Endodermal cell (in vitro differentiated cells): ENCODE data around the gene EME2. TPM values are rescaled to one million over a fixed set of nuclear protein-coding genes. Genes with fewer than 3 reads are reported as not detected.

ENCODE experiments used
- DNase-seq: peaks from one replicate; pipeline ENCODE4 v3.0.0-alpha.2; 2017
- H3K27ac ChIP-seq: 2 replicates; pipeline ENCODE4 v1.5.1; 2013; ENCODE audit warnings: mild to moderate bottlenecking, low read depth, low read length, moderate library complexity
- H3K27me3 ChIP-seq: 2 replicates; pipeline ENCODE4 v1.6.1; 2013; ENCODE audit warnings: mild to moderate bottlenecking, low read length, moderate library complexity; ENCODE audit not compliant: insufficient read depth, control insufficient read depth, poor library complexity, severe bottlenecking
- H3K36me3 ChIP-seq: 2 replicates; pipeline ENCODE4 v1.7.0; 2013; ENCODE audit warnings: mild to moderate bottlenecking, low read length, moderate library complexity; ENCODE audit not compliant: control insufficient read depth, insufficient read depth
- H3K4me1 ChIP-seq: one replicate; pipeline ENCODE4 v1.7.0; 2013; ENCODE audit warnings: low read length; ENCODE audit not compliant: control insufficient read depth, insufficient read depth
- H3K4me3 ChIP-seq: 2 replicates; pipeline ENCODE4 v1.5.1; 2013; ENCODE audit warnings: mild to moderate bottlenecking, low read length, moderate library complexity
- H3K9ac ChIP-seq: 2 replicates; pipeline ENCODE4 v1.6.1; 2013; ENCODE audit warnings: mild to moderate bottlenecking, low read length, moderate library complexity; ENCODE audit not compliant: poor library complexity, severe bottlenecking; ENCODE audit errors: extremely low read depth
- H3K9me3 ChIP-seq: 2 replicates; pipeline ENCODE4 v1.6.1; 2013; ENCODE audit warnings: mild to moderate bottlenecking, low read length, moderate library complexity; ENCODE audit not compliant: control insufficient read depth
- H3K27ac Mint-ChIP-seq: 2 replicates; pipeline ENCODE4 v1.8.0; 2020; ENCODE audit warnings: mixed read lengths
- H3K27me3 Mint-ChIP-seq: 2 replicates; pipeline ENCODE4 v1.8.0; 2021; ENCODE audit warnings: mild to moderate bottlenecking, mixed read lengths; ENCODE audit not compliant: insufficient read depth
- H3K36me3 Mint-ChIP-seq: 2 replicates; pipeline ENCODE4 v1.8.0; 2020; ENCODE audit warnings: low read depth, mixed read lengths
- H3K4me1 Mint-ChIP-seq: 2 replicates; pipeline ENCODE4 v1.8.0; 2020; ENCODE audit warnings: mixed read lengths
- H3K4me3 Mint-ChIP-seq: 2 replicates; pipeline ENCODE4 v1.8.0; 2020; ENCODE audit warnings: mild to moderate bottlenecking, moderate library complexity, mixed read lengths
- H3K9me3 Mint-ChIP-seq: 2 replicates; pipeline ENCODE4 v1.8.0; 2020; ENCODE audit warnings: mild to moderate bottlenecking, mixed read lengths
- WGBS, 2 experiments: methylation state at CpG; one replicate each; pipeline versions ENCODE4 v1.1.5 to v1.1.7; 2013; ENCODE audit warnings: missing lambda C conversion rate in 2 of 2, mixed read lengths in 1 of 2; ENCODE audit not compliant: insufficient coverage in 1 of 2, insufficient read length in 1 of 2; 5-methylcytosine and 5-hydroxymethylcytosine counted together
- total RNA-seq, 2 donors: library from RNA; stranded (reverse); fragmentation: NEBNext Ultra II Directional in 1 of 2; extraction: Animal tissue kit (Norgen Biotek cat#: 25700) in 1 of 2; gene quantifications; 2 replicates in 1 of 2; 3 replicates in 1 of 2; pipeline ENCODE4 v1.2.1, GENCODE V29; 2021
- TF ChIP-seq, protein P1 (sequence below): fragments of 200-600 bp; sonication (generic); conservative IDR thresholded peaks from 2 replicates; pipeline ENCODE4 v1.5.0; 2021; ENCODE audit warnings: antibody characterized with exemption, mild to moderate bottlenecking

EME2 gene
- total RNA-seq, 2 donors from 2014 or later: 34.3 to 64.3 TPM

DNA sequence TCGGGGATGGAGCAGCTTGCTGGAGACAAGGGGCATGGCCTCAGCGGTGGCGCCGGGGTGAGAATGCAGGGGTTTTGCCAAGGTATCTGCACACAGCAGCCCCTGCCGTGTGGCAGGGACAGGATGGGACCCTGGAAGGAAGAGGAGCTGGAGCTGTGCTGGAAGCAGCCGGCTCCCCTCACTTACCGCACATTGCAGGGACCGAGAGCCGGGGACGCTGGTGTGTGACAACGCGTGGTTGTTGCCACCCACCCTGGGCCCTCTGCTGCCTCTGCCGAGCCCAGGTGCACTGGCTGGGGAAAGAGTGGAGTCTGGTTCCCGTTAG is 13.2 kb downstream of the EME2 start:
- Mint-ChIP-seq H3K27ac (no peak overlapping the region), H3K27me3 (no peaks in the 10 kb centered on the region), H3K4me1 (peaks cover 10% of the 10 kb centered on the region), H3K4me3 (no peak overlapping the region), H3K36me3 (peaks cover 13% of the 10 kb centered on the region), H3K9me3 (no peaks in the 10 kb centered on the region)
- H3K4me3 ChIP-seq: no peak overlapping the region
- H3K9ac ChIP-seq: no peak overlapping the region
- DNase-seq: no peak
- peaks cover 8% of the 10 kb centered on the region for H3K36me3 ChIP-seq
- TF ChIP-seq, protein P1, sequence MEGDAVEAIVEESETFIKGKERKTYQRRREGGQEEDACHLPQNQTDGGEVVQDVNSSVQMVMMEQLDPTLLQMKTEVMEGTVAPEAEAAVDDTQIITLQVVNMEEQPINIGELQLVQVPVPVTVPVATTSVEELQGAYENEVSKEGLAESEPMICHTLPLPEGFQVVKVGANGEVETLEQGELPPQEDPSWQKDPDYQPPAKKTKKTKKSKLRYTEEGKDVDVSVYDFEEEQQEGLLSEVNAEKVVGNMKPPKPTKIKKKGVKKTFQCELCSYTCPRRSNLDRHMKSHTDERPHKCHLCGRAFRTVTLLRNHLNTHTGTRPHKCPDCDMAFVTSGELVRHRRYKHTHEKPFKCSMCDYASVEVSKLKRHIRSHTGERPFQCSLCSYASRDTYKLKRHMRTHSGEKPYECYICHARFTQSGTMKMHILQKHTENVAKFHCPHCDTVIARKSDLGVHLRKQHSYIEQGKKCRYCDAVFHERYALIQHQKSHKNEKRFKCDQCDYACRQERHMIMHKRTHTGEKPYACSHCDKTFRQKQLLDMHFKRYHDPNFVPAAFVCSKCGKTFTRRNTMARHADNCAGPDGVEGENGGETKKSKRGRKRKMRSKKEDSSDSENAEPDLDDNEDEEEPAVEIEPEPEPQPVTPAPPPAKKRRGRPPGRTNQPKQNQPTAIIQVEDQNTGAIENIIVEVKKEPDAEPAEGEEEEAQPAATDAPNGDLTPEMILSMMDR: no peak
- 95 to 100% methylated on average over 8 to 14 of the region's 14 CpGs for WGBS, 2 experiments
- H3K4me1 ChIP-seq: peaks cover 7% of the 10 kb centered on the region
- no peaks in the 10 kb centered on the region for H3K9me3 ChIP-seq
- no peaks in the 10 kb centered on the region for H3K27me3 ChIP-seq
- H3K27ac ChIP-seq: no peak overlapping the region

DNA sequence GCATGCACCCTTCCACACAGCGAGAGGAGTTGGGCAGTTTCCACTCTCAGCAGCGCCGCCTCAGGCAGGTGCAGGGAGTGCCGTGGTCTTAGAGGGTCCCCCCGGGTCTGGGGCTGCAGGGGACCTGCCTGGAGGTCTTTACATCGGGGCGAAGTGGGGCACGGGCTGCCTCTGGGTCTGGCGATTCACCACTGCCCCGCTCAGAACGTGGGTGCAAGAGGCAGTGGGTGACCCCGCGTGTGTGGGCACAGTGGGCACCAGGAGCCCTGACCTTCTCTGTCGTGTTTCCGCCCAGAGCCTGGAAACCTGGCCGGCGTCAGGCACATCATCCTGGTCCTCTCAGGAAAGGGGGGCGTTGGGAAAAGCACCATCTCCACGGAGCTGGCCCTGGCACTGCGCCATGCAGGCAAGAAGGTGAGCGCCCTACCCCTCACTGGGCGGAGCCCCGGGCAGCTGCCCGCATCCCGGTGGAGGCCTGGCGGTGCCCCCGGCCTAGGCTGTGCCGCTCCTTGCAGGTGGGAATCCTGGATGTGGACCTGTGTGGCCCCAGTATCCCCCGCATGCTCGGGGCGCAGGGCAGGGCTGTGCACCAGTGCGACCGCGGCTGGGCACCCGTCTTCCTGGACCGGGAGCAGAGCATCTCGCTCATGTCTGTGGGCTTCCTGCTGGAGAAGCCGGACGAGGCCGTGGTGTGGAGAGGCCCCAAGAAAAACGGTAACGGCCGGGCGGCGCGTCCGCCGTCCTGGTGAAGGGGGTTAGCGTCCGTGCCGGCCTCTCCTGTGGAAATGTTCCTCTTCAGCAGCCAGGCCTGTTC is 13.8 kb downstream of the EME2 start:
- no peak overlapping the region for H3K27ac ChIP-seq
- no peak overlapping the region for H3K9ac ChIP-seq
- Mint-ChIP-seq H3K4me3 (no peak overlapping the region), H3K27me3 (no peaks in the 10 kb centered on the region), H3K4me1 (peaks cover 6% of the 10 kb centered on the region), H3K27ac (no peak overlapping the region), H3K36me3 (peaks cover 13% of the 10 kb centered on the region), H3K9me3 (no peaks in the 10 kb centered on the region)
- no peak overlapping the region for H3K4me3 ChIP-seq
- 93 to 95% methylated on average over 33 to 51 of the region's 51 CpGs for WGBS, 2 experiments
- TF ChIP-seq, protein P1: peak; percentile 32
- peak; percentile 63 for DNase-seq
- no peaks in the 10 kb centered on the region for H3K27me3 ChIP-seq
- H3K4me1 ChIP-seq: peaks cover under 1% of the 10 kb centered on the region
- H3K36me3 ChIP-seq: peaks cover 4% of the 10 kb centered on the region
- no peaks in the 10 kb centered on the region for H3K9me3 ChIP-seq

DNA sequence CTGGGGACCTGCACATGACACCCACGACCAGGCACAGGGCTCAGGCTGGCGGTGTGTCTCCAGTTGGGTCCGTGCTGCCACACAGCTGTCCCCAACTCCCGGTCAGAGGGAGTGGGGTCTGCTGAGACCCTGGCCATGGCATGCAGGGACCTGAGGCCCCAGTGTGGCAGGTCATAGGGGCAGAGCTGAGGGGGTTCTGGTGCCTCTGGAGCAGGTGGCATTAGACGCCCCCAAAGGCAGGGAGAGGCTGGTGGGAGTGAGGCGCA is 14.4 kb downstream of the EME2 start:
- Mint-ChIP-seq H3K36me3 (peaks cover 13% of the 10 kb centered on the region), H3K27ac (no peak overlapping the region), H3K4me3 (no peak overlapping the region), H3K9me3 (no peaks in the 10 kb centered on the region), H3K4me1 (peaks cover 3% of the 10 kb centered on the region), H3K27me3 (no peaks in the 10 kb centered on the region)
- no peaks in the 10 kb centered on the region for H3K4me1 ChIP-seq
- no peak overlapping the region for H3K27ac ChIP-seq
- no peak overlapping the region for H3K4me3 ChIP-seq
- no peak overlapping the region for H3K9ac ChIP-seq
- WGBS, 2 experiments: 92 to 98% methylated on average over 5 to 6 of the region's 6 CpGs
- peaks cover 4% of the 10 kb centered on the region for H3K36me3 ChIP-seq
- H3K27me3 ChIP-seq: no peaks in the 10 kb centered on the region
- no peak for DNase-seq
- H3K9me3 ChIP-seq: no peaks in the 10 kb centered on the region
- TF ChIP-seq, protein P1: no peak
